Caco-2 (cell line): ENCODE results near the gene ZNF529. TPM values are rescaled to one million over a fixed set of nuclear protein-coding genes. Genes with fewer than 3 reads are reported as not detected.

Source experiments
- BruUV-seq: library from RNA; stranded (reverse); fragments of 400-500 nt; replicated peaks from 2 replicates; lab custom pipeline; 2021; lab: Mats Ljungman, UMichigan
- CTCF ChIA-PET: fragments of 300-600 bp; sonication (Branson Sonifier 250); formaldehyde crosslinking; loops from one replicate; lab custom pipeline; 2022; ENCODE audit warnings: antibody characterized with exemption; lab: Charles Lee
- POLR2A ChIA-PET: fragments of 300-600 bp; sonication (Branson Sonifier 250); formaldehyde crosslinking; loops from one replicate; lab custom pipeline; 2022; ENCODE audit warnings: antibody characterized with exemption; lab: Charles Lee
- DNase-seq, 2 experiments: peaks; one replicate each; pipeline versions ENCODE4 v3.0.0 to v3.0.0-alpha.2; 2020 to 2022
- H3K27me3 ChIP-seq: replicated peaks from 2 replicates; pipeline ENCODE4 v1.6.0; 2011; ENCODE audit warnings: low read length; ENCODE audit not compliant: control insufficient read depth, insufficient read depth
- H3K36me3 ChIP-seq: 2 replicates; pipeline ENCODE4 v1.5.1; 2011; ENCODE audit warnings: low read length; ENCODE audit not compliant: control insufficient read depth, insufficient read depth
- H3K4me1 ChIP-seq: fragments of 250-450 bp; sonication (Bioruptor Pico); 2 replicates; pipeline ENCODE4 v1.5.1; 2020; ENCODE audit warnings: mild to moderate bottlenecking
- H3K4me3 ChIP-seq: 2 replicates; pipeline ENCODE4 v1.5.1; 2011; ENCODE audit warnings: low read depth, mild to moderate bottlenecking, control low read depth, low read length
- H3K9me3 ChIP-seq: fragments of 250-450 bp; sonication (Bioruptor Pico); 2 replicates; pipeline ENCODE4 v1.5.1; 2020; ENCODE audit warnings: mild to moderate bottlenecking, moderate library complexity
- H3K27ac Mint-ChIP-seq: one replicate; pipeline ENCODE4 v1.8.0; 2022; ENCODE audit warnings: mixed read lengths; ENCODE audit not compliant: unreplicated experiment
- H3K27me3 Mint-ChIP-seq: one replicate; pipeline ENCODE4 v1.8.0; 2022; ENCODE audit warnings: mixed read lengths; ENCODE audit not compliant: insufficient read depth, unreplicated experiment
- H3K36me3 Mint-ChIP-seq: one replicate; pipeline ENCODE4 v1.8.0; 2022; ENCODE audit warnings: mild to moderate bottlenecking, mixed read lengths; ENCODE audit not compliant: insufficient read depth, unreplicated experiment
- H3K4me1 Mint-ChIP-seq: one replicate; pipeline ENCODE4 v1.8.0; 2022; ENCODE audit warnings: low read depth, mixed read lengths; ENCODE audit not compliant: unreplicated experiment
- H3K4me3 Mint-ChIP-seq: one replicate; pipeline ENCODE4 v1.8.0; 2022; ENCODE audit warnings: mild to moderate bottlenecking, moderate library complexity, mixed read lengths; ENCODE audit not compliant: unreplicated experiment
- H3K9me3 Mint-ChIP-seq: one replicate; pipeline ENCODE4 v1.8.0; 2022; ENCODE audit warnings: mixed read lengths; ENCODE audit not compliant: unreplicated experiment
- intact Hi-C: fragments of 100-400 bp; cut with micrococcal nuclease; formaldehyde crosslinking; loops from one replicate; pipeline ENCODE4 v1.10.0; 2022; ENCODE audit not compliant: unreplicated experiment
- total RNA-seq: library from RNA; stranded (reverse); gene quantifications from 2 replicates; pipeline ENCODE4 v1.2.3, GENCODE V29; 2022
- TF ChIP-seq, protein P1 (sequence below), 2 experiments: fragments of 200-600 bp in 1 of 2; IDR thresholded peaks; 1 replicate in 1 of 2; 2 replicates in 1 of 2; pipeline versions ENCODE4 v1.5.1 to v1.8.0; 2011 to 2022; ENCODE audit warnings: antibody characterized with exemption in 1 of 2, control low read depth in 1 of 2, inconsistent platforms in 1 of 2, low read depth in 1 of 2, low read length in 1 of 2, mild to moderate bottlenecking in 1 of 2, moderate library complexity in 1 of 2; ENCODE audit not compliant: insufficient read depth in 1 of 2, severe bottlenecking in 1 of 2, unreplicated experiment in 1 of 2

ZNF529 gene
- total RNA-seq, 1 experiment from 2014 or later = 10.5 TPM

DNA sequence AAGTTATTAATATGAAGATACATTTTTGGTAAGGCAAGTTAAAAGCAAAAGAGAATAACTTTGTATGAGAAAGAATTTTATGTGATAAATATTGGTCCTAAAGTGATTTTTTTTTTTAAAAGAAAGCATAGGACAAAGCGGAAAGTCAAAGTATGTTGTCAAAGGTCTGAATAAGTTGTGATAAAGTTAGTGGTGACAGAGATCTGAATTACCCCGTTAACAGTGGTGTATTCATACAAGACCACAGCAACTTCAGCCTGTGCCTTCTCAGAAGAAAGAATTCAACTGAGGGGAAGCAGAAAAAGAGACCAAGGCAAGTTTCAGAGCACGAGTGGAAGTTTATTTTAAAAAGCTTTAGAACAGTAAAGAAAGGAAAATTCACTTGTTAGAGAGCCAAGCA, 64.8 kb downstream of the ZNF529 start:
- ChIA-PET POLR2A (no interaction called here), CTCF (no interaction called here)
- H3K4me3 Mint-ChIP-seq = no peak overlapping the region
- Histone ChIP-seq H3K9me3 (peaks cover 35% of the 10 kb centered on the region), H3K4me1 (no peaks in the 10 kb centered on the region), H3K36me3 (no peaks in the 10 kb centered on the region), H3K27me3 (no peaks in the 10 kb centered on the region), H3K4me3 (no peak overlapping the region)
- TF ChIP-seq, protein P1, sequence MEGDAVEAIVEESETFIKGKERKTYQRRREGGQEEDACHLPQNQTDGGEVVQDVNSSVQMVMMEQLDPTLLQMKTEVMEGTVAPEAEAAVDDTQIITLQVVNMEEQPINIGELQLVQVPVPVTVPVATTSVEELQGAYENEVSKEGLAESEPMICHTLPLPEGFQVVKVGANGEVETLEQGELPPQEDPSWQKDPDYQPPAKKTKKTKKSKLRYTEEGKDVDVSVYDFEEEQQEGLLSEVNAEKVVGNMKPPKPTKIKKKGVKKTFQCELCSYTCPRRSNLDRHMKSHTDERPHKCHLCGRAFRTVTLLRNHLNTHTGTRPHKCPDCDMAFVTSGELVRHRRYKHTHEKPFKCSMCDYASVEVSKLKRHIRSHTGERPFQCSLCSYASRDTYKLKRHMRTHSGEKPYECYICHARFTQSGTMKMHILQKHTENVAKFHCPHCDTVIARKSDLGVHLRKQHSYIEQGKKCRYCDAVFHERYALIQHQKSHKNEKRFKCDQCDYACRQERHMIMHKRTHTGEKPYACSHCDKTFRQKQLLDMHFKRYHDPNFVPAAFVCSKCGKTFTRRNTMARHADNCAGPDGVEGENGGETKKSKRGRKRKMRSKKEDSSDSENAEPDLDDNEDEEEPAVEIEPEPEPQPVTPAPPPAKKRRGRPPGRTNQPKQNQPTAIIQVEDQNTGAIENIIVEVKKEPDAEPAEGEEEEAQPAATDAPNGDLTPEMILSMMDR (IDR thresholded peaks at IDR 0.05; ENCODE audit: insufficient read depth in 1 of 2, low read depth in 1 of 2, low read length in 1 of 2, severe bottlenecking in 1 of 2, unreplicated experiment in 1 of 2) = no peak
- peaks cover 7% of the 10 kb centered on the region for H3K36me3 Mint-ChIP-seq
- no TSS peak for BruUV-seq
- no peaks in the 10 kb centered on the region for H3K4me1 Mint-ChIP-seq
- peaks cover 40% of the 10 kb centered on the region for H3K9me3 Mint-ChIP-seq
- no peaks in the 10 kb centered on the region for H3K27me3 Mint-ChIP-seq
- DNase-seq = no peak
- H3K27ac Mint-ChIP-seq = no peak overlapping the region
- intact Hi-C loops = no loop called here

- H3K27me3 ChIP-seq = no peaks in the 10 kb centered on the region
- Mint-ChIP-seq H3K27me3 (no peaks in the 10 kb centered on the region), H3K4me1 (no peaks in the 10 kb centered on the region), H3K36me3 (no peaks in the 10 kb centered on the region), H3K27ac (no peak overlapping the region), H3K9me3 (peaks cover 21% of the 10 kb centered on the region), H3K4me3 (no peak overlapping the region)
- no peaks in the 10 kb centered on the region for H3K36me3 ChIP-seq
- intact Hi-C loops = no loop called here
- no peaks in the 10 kb centered on the region for H3K4me1 ChIP-seq
- H3K4me3 ChIP-seq = no peak overlapping the region
- CTCF ChIA-PET = no interaction called here
- TF ChIP-seq, protein P1 (IDR thresholded peaks at IDR 0.05; ENCODE audit: insufficient read depth in 1 of 2, low read depth in 1 of 2, low read length in 1 of 2, severe bottlenecking in 1 of 2, unreplicated experiment in 1 of 2) = no peak
- no peak for DNase-seq
- POLR2A ChIA-PET = no interaction called here
- H3K9me3 ChIP-seq = peaks cover 27% of the 10 kb centered on the region
- BruUV-seq = no TSS peak
Measured at GRCh38 chr19:36501973-36502372, 71.1 kb downstream of the ZNF529 start.

- DNase-seq = no peak
- intact Hi-C loops = no loop called here
- TF ChIP-seq, protein P1 (IDR thresholded peaks at IDR 0.05; ENCODE audit: insufficient read depth in 1 of 2, low read depth in 1 of 2, low read length in 1 of 2, severe bottlenecking in 1 of 2, unreplicated experiment in 1 of 2) = no peak
- no peaks in the 10 kb centered on the region for H3K36me3 ChIP-seq
- no peaks in the 10 kb centered on the region for H3K4me1 ChIP-seq
- Mint-ChIP-seq H3K36me3 (no peaks in the 10 kb centered on the region), H3K27me3 (no peaks in the 10 kb centered on the region), H3K9me3 (peaks cover 19% of the 10 kb centered on the region), H3K4me3 (no peak overlapping the region), H3K4me1 (no peaks in the 10 kb centered on the region), H3K27ac (no peak overlapping the region)
- POLR2A ChIA-PET = interaction anchor here (0.5 kb wide), 1 partner anchor 1774 kb away, joined by 4 read pairs; no protein-coding TSS in a partner anchor
- CTCF ChIA-PET = no interaction called here
- no TSS peak for BruUV-seq
- H3K27me3 ChIP-seq = no peaks in the 10 kb centered on the region
- no peak overlapping the region for H3K4me3 ChIP-seq
- peaks cover 21% of the 10 kb centered on the region for H3K9me3 ChIP-seq
Measured at GRCh38 chr19:36497001-36497400, 76.1 kb downstream of the ZNF529 start.

Other genes with a start within 250 kb of the ZNF529 start
- gene ZFP14, start 194.1 kb downstream of the ZNF529 start, total RNA-seq = 3.5 and 4.0 TPM in 2 replicates
- 3.6 and 3.7 TPM in 2 replicates for gene ZFP82, start 154.6 kb downstream of the ZNF529 start, total RNA-seq
- 10.0 and 11.6 TPM in 2 replicates for gene ZNF566, start 83.7 kb downstream of the ZNF529 start, total RNA-seq
- gene ZNF260, start 45.0 kb downstream of the ZNF529 start, total RNA-seq = 12.5 and 13.2 TPM in 2 replicates
- gene ZNF382, start 32.0 kb upstream of the ZNF529 start, total RNA-seq = 0.12 and 0.50 TPM in 2 replicates
- 6.5 and 8.5 TPM in 2 replicates for gene ZNF461, start 93.5 kb upstream of the ZNF529 start, total RNA-seq
- 8.6 and 9.0 TPM in 2 replicates for gene ZNF567, start 114.3 kb upstream of the ZNF529 start, total RNA-seq
- 7.2 and 7.8 TPM in 2 replicates for gene ZNF850, start 199.5 kb upstream of the ZNF529 start, total RNA-seq